ENCODE data around the gene CDH4.

CDH4 gene

GRCh38 chr20:61799394-61799923 lies 547.4 kb downstream of the CDH4 start:
- TF ChIP-seq CTCF (conservative IDR thresholded peaks at IDR 0.05; ENCODE audit: low read depth, low read length) = no peak
- H3K4me3 ChIP-seq (ENCODE audit: low read length) = no peak overlapping the region
- DNase-seq (ENCODE audit: low read depth) = no peak

GRCh38 chr20:61799928-61800327 lies 547.9 kb downstream of the CDH4 start:
- no peak for TF ChIP-seq CTCF (conservative IDR thresholded peaks at IDR 0.05; ENCODE audit: low read depth, low read length)
- DNase-seq (ENCODE audit: low read depth) = no peak
- no peak overlapping the region for H3K4me3 ChIP-seq (ENCODE audit: low read length)

- H3K4me3 ChIP-seq (ENCODE audit: low read length) = no peak overlapping the region
- no peak for DNase-seq (ENCODE audit: low read depth)
- TF ChIP-seq CTCF (conservative IDR thresholded peaks at IDR 0.05; ENCODE audit: low read depth, low read length) = no peak
Observed at GRCh38 chr20:61800359-61801064, 548.5 kb downstream of the CDH4 start.

GRCh38 chr20:61801065-61801360 lies 549.0 kb downstream of the CDH4 start:
- no peak for TF ChIP-seq CTCF (conservative IDR thresholded peaks at IDR 0.05; ENCODE audit: low read depth, low read length)
- H3K4me3 ChIP-seq (ENCODE audit: low read length) = no peak overlapping the region
- DNase-seq (ENCODE audit: low read depth) = no peak

GRCh38 chr20:61801428-61801827 lies 549.4 kb downstream of the CDH4 start:
- DNase-seq (ENCODE audit: low read depth) = no peak
- TF ChIP-seq CTCF (conservative IDR thresholded peaks at IDR 0.05; ENCODE audit: low read depth, low read length) = no peak
- no peak overlapping the region for H3K4me3 ChIP-seq (ENCODE audit: low read length)

GRCh38 chr20:61801857-61802442 lies 549.9 kb downstream of the CDH4 start:
- DNase-seq (ENCODE audit: low read depth) = no peak
- TF ChIP-seq CTCF (conservative IDR thresholded peaks at IDR 0.05; ENCODE audit: low read depth, low read length) = no peak
- no peak overlapping the region for H3K4me3 ChIP-seq (ENCODE audit: low read length)

GRCh38 chr20:61802721-61803311 lies 550.8 kb downstream of the CDH4 start:
- no peak for TF ChIP-seq CTCF (conservative IDR thresholded peaks at IDR 0.05; ENCODE audit: low read depth, low read length)
- H3K4me3 ChIP-seq (ENCODE audit: low read length) = no peak overlapping the region
- no peak for DNase-seq (ENCODE audit: low read depth)
